BLaER1 treated with 17β-estradiol and CSF1 and Interleukin-3, amounts not matched to agents 10 nM and 100 nM (cell line): ENCODE results near the gene NT5C2.
"Not testable (repeated sequence)": the region's sequence is repeated elsewhere in the genome, so short reads cannot be mapped to it uniquely, and the experiment has no call there.

ENCODE experiments used
- H3K27ac ChIP-seq, 11 experiments: shearing (Covaris generic); formaldehyde crosslinking; 2 replicates each; pipeline ENCODE4 v1.8.1; 2022
- H3K27me3 ChIP-seq, 11 experiments: shearing (Covaris generic); formaldehyde crosslinking; 2 replicates each; pipeline ENCODE4 v1.8.1; 2022
- H3K36me3 ChIP-seq, 11 experiments: shearing (Covaris generic); formaldehyde crosslinking; 2 replicates each; pipeline ENCODE4 v1.8.1; 2022
- H3K4me1 ChIP-seq, 10 experiments: shearing (Covaris generic); formaldehyde crosslinking; 2 replicates each; pipeline ENCODE4 v1.8.1; 2022
- H3K4me2 ChIP-seq, 11 experiments: shearing (Covaris generic); formaldehyde crosslinking; 2 replicates each; pipeline ENCODE4 v1.8.1; 2022
- H3K4me3 ChIP-seq, 10 experiments: shearing (Covaris generic); formaldehyde crosslinking; 2 replicates each; pipeline ENCODE4 v1.8.1; 2022
- H3K9ac ChIP-seq, 11 experiments: shearing (Covaris generic); formaldehyde crosslinking; 2 replicates each; pipeline ENCODE4 v1.8.1; 2022
- H3K9me3 ChIP-seq, 11 experiments: shearing (Covaris generic); formaldehyde crosslinking; replicated peaks in 1 of 11; 2 replicates each; pipeline ENCODE4 v1.8.1; 2022
- H4K20me1 ChIP-seq, 11 experiments: shearing (Covaris generic); formaldehyde crosslinking; 2 replicates each; pipeline ENCODE4 v1.8.1; 2022
- Cebpa-rat ChIP-seq, 11 experiments: shearing (Covaris generic); IDR thresholded peaks; 2 replicates each; pipeline ENCODE4 v1.8.1; 2022

Gene NT5C2

DNA sequence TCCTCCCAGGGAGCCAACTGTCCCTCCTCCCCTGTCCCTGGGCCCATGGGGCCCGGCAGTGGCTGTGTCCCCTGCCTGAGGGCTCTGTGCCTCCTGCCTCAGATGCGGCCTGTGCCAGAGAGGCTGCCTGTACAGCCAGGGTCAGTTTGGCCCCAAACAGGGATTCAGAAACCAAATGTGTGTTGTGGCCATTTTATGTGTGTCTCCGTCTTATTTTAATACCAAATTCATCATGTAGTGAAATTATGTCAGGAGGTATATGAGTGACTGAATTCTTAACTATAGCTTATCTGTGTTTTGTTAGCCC, 114.8 kb downstream of the NT5C2 start:
- H4K20me1 ChIP-seq = peaks cover 0 to 19% (median 0%) of the 10 kb centered on the region in 11 experiments; a peak in 5 of 22 replicates
- no peak overlapping the region for H3K9ac ChIP-seq
- H3K27me3 ChIP-seq = no peaks in the 10 kb centered on the region
- no peak overlapping the region for H3K4me3 ChIP-seq
- TF ChIP-seq Cebpa-rat (IDR thresholded peaks at IDR 0.05) = no peak
- H3K9me3 ChIP-seq = no peaks in the 10 kb centered on the region
- H3K4me1 ChIP-seq = no peaks in the 10 kb centered on the region
- no peak overlapping the region for H3K4me2 ChIP-seq
- H3K27ac ChIP-seq = no peak overlapping the region
- peaks cover 2 to 26% (median 13%) of the 10 kb centered on the region in 11 experiments; a peak in 19 of 22 replicates for H3K36me3 ChIP-seq

DNA sequence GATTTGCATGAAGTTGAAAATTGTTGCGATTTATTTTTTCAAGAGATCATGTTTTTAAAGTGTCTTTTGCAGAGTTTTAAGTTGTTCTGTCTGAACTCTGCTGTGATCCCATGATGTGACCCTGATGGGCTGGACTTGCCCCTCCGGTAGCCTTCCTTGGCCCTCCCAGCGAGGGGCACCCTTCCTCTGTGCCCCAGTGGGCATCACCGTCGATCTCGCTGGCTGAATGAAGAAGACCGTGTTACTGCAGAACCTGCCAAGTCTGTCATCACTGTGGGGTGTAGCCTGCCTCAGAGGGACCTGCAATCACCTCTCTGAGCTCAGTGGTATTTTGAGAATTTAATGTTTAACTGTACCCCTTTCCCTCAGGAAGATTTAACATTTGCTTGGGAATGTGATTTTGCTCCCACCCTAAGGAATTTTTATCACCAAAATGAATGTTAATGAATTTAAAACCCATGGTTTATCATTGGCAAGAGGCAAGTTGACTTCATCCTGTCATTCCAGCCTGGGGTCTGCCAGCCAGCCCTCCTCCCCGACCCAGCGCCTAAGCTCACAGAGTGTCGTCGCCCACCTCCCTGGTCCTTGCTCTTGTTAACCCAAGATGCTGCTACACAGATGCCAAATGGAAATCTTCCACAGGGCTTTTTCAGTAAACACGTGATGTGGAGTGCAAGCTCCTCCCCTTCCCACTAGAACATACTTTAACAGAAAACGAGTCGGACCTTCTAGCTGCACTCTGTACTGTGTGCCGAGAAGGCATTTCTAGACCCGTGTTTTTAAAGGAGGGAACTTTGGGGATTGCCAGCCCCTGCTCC, 115.4 kb downstream of the NT5C2 start:
- no peak for TF ChIP-seq Cebpa-rat (IDR thresholded peaks at IDR 0.05)
- Histone ChIP-seq H3K4me3 (no peak overlapping the region), H3K4me2 (no peak overlapping the region), H3K36me3 (peaks cover 0 to 21% (median 10%) of the 10 kb centered on the region in 11 experiments; a peak in 16 of 22 replicates), H3K9ac (no peak overlapping the region), H4K20me1 (peaks cover 0 to 19% (median 0%) of the 10 kb centered on the region in 11 experiments; a peak in 4 of 22 replicates), H3K27ac (no peak overlapping the region), H3K9me3 (no peaks in the 10 kb centered on the region), H3K4me1 (peaks cover 0 to 4% (median 0%) of the 10 kb centered on the region in 10 experiments; a peak in 1 of 20 replicates), H3K27me3 (no peaks in the 10 kb centered on the region)

DNA sequence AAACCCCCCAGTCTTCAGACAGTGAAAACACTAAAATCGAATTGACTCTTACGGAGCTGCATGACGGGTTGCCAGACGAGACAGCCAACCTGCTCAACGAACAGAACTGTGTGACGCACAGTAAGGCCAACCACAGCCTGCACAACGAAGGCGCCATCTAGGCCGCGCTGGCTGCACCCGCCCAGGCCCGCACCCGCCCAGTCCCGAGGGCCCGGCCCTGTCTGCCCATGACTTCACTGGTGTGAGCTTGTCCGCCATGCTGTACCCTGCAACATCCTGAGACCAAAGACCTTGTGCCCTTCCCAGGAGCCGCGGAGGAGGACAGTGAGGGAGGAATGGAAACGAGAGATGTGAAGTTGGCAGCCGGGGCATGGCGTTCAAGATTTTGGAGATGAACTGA, 116.1 kb downstream of the NT5C2 start:
- Histone ChIP-seq H4K20me1 (peaks cover 0 to 15% (median 0%) of the 10 kb centered on the region in 11 experiments; a peak in 3 of 22 replicates), H3K4me1 (peaks cover 0 to 4% (median under 1%) of the 10 kb centered on the region in 10 experiments; a peak in 6 of 20 replicates), H3K4me2 (no peak overlapping the region), H3K9me3 (no peaks in the 10 kb centered on the region), H3K27ac (no peak overlapping the region), H3K4me3 (no peak overlapping the region), H3K36me3 (peaks cover 0 to 16% (median 7%) of the 10 kb centered on the region in 11 experiments; a peak in 8 of 22 replicates), H3K9ac (no peak overlapping the region), H3K27me3 (no peaks in the 10 kb centered on the region)
- no peak for TF ChIP-seq Cebpa-rat (IDR thresholded peaks at IDR 0.05)

DNA sequence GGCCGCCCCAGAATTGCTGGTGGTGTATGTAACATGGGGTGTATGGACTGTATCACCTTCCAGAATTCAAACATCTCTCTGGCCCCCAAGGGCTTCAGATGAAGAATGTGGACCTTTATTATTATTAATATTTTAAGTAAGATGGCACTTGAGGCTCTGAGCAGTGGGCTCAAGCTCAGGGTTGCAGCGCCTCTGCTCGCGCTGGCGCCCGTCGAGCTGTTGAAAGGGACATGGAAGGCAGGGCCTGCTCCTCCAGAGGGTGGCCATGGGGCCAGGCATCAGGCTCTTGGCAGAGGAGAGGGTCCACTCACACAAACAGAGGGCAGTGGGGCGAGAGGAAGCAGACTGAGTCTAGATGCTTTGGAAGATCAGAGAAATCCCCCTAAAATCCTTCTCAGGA, 120.2 kb downstream of the NT5C2 start:
- Histone ChIP-seq H3K4me1 (peaks cover 22 to 45% (median 38%) of the 10 kb centered on the region in 10 experiments), H3K9ac (no peak overlapping the region), H3K27me3 (no peaks in the 10 kb centered on the region), H3K4me3 (no peak overlapping the region), H4K20me1 (peaks cover 0 to 14% (median 0%) of the 10 kb centered on the region in 11 experiments; a peak in 4 of 22 replicates), H3K27ac (no peak overlapping the region), H3K4me2 (no peak overlapping the region), H3K9me3 (no peaks in the 10 kb centered on the region), H3K36me3 (peaks cover 0 to 16% (median 6%) of the 10 kb centered on the region in 11 experiments; a peak in 8 of 22 replicates)
- TF ChIP-seq Cebpa-rat (IDR thresholded peaks at IDR 0.05) = no peak

DNA sequence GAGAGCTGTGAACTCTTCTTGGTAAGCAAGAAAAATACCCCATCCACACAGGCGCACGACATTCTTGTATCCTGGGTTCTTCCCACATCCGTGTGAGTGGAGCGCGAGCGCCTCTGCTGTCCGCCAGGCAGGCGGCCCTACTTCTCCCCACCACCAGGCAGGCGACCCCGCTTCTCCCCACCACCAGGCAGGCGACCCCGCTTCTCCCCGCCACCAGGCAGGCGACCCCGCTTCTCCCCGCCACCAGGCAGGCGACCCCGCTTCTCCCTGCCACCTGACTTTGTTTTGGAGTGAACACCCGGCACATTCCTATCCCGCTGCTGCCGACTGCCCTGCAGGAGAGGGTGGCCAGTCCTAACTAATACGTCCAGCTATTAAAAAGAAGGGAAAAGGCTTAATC, 120.8 kb downstream of the NT5C2 start:
- no peaks in the 10 kb centered on the region for H3K27me3 ChIP-seq
- H3K9me3 ChIP-seq = no peaks in the 10 kb centered on the region
- no peak overlapping the region for H3K4me2 ChIP-seq
- H3K9ac ChIP-seq = no peak overlapping the region
- H3K4me3 ChIP-seq = no peak overlapping the region
- peaks cover 22 to 46% (median 39%) of the 10 kb centered on the region in 10 experiments for H3K4me1 ChIP-seq
- peaks cover 0 to 14% (median under 1%) of the 10 kb centered on the region in 11 experiments; a peak in 7 of 22 replicates for H3K36me3 ChIP-seq
- H3K27ac ChIP-seq = peak overlapping the region in 2 of 11 experiments; percentile 6 to 69; a peak in 2 of 22 replicates
- peaks cover 0 to 14% (median 0%) of the 10 kb centered on the region in 11 experiments; a peak in 4 of 22 replicates for H4K20me1 ChIP-seq
- TF ChIP-seq Cebpa-rat (IDR thresholded peaks at IDR 0.05) = no peak

DNA sequence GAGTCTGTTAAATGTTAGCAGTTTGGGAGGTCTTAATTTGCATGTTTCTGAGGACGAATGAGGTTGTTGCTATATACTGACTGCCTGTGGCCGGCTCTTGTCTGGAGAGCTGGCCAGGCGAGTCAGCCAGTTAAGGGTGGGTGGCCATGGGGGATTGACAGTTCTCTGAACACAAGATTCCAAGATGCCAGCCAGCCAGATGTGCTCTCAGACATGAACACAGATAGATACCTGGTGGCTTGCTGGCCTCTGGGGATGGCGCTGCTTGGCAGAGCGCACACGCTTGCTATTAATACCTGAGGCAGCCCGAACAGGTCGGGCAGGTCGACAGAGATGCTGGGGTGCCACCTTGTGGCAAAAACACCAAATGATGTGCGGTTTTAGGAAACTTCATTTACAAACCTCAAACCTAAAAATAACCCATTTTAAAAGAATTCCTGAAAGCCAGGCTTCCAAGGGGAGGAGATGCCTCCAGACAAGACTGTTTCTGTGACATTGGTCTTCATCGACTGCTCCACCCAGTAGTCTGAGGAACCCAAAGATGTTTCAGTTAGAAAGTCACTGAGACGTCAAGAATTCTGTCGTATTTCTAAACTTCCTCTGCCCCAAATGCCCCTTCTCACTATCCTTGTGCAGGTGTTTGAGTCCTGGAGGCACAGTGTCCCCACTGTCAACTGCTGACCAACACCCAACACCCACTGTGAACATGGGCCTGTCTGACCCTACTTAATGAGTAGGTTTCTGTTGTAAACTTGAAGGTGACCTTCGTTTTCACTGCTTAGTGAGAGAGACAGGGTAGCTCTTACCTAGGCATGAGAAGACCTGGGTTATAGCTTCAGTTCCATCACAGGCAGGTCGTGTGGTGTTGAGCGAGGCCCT, 123.4 kb downstream of the NT5C2 start:
- Histone ChIP-seq H3K9me3 (0 out of 22 replicates have a peak, but pooled peaks cover 0 to 4% (median 0%) of the 10 kb centered on the region in 11 experiments), H3K27me3 (no peaks in the 10 kb centered on the region), H3K4me1 (peaks cover 31 to 63% (median 54%) of the 10 kb centered on the region in 10 experiments), H3K4me3 (no peak overlapping the region; a peak in 1 of 20 replicates), H3K9ac (peak overlapping the region in 9 of 11 experiments; percentile 27 to 72 (median 57); a peak in 16 of 22 replicates), H4K20me1 (peaks cover 0 to 14% (median 0%) of the 10 kb centered on the region in 11 experiments; a peak in 4 of 22 replicates), H3K36me3 (no peaks in the 10 kb centered on the region), H3K4me2 (peak overlapping the region; percentile 66 to 84 (median 82)), H3K27ac (peak overlapping the region in 9 of 11 experiments; percentile 51 to 77 (median 70); a peak in 18 of 22 replicates)
- no peak for TF ChIP-seq Cebpa-rat (IDR thresholded peaks at IDR 0.05)

DNA sequence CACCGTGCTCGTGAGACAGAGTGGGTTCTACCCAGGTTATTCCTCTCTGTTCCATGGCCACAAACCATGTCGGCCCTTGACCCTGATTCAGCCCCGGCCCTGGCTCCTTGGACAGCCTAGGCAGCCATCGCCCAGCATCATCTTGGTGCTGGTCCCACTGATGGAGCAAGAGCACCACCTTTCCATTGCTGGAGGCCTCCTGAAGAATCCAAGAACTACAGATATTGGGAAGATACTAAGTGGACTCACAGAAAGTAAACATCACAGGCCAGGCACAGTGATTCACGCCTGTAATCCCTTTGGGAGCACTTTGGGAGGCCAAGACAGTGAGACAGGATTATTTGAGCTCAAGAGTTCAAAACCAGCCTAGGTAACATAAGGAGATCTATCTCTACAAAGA, 125.1 kb downstream of the NT5C2 start:
- Histone ChIP-seq H3K4me1 (peaks cover 31 to 63% (median 54%) of the 10 kb centered on the region in 10 experiments), H3K27ac (no peak overlapping the region), H3K4me3 (no peak overlapping the region), H3K9ac (no peak overlapping the region), H3K27me3 (no peaks in the 10 kb centered on the region), H3K4me2 (peak overlapping the region in 1 of 11 experiments; percentile 7; a peak in 1 of 22 replicates), H4K20me1 (peaks cover 0 to 14% (median 0%) of the 10 kb centered on the region in 11 experiments; a peak in 4 of 22 replicates), H3K9me3 (0 out of 22 replicates have a peak, but pooled peaks cover 0 to 8% (median 0%) of the 10 kb centered on the region in 11 experiments), H3K36me3 (no peaks in the 10 kb centered on the region)
- TF ChIP-seq Cebpa-rat (IDR thresholded peaks at IDR 0.05) = no peak

DNA sequence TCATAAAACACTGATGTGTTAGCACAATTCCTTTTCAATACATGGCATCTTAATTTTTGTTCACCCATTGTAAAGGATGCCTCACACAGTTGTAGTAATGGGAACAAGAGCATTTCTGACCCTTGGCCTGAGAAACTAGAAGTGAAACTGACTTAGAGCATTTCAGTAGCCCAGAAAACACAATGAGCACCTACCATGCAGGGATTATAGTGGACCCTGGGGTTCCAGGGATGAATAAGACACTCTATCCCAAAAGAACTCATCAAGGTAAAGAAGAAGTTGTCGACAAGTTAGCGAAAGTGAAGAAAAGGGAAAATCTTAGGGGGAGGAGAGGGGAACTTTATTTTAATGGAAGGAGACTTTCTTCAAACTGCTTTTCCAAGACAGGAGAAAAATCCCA, 125.6 kb downstream of the NT5C2 start:
- Histone ChIP-seq H3K4me1 (peaks cover 31 to 63% (median 54%) of the 10 kb centered on the region in 10 experiments), H3K27ac (no peak overlapping the region), H3K4me3 (no peak overlapping the region), H3K4me2 (peak overlapping the region in 1 of 11 experiments; percentile 7; a peak in 1 of 22 replicates), H3K36me3 (no peaks in the 10 kb centered on the region), H3K9me3 (0 out of 22 replicates have a peak, but pooled peaks cover 0 to 8% (median 0%) of the 10 kb centered on the region in 11 experiments), H3K27me3 (no peaks in the 10 kb centered on the region), H3K9ac (no peak overlapping the region), H4K20me1 (peaks cover 0 to 14% (median 0%) of the 10 kb centered on the region in 11 experiments; a peak in 4 of 22 replicates)
- TF ChIP-seq Cebpa-rat (IDR thresholded peaks at IDR 0.05) = no peak

DNA sequence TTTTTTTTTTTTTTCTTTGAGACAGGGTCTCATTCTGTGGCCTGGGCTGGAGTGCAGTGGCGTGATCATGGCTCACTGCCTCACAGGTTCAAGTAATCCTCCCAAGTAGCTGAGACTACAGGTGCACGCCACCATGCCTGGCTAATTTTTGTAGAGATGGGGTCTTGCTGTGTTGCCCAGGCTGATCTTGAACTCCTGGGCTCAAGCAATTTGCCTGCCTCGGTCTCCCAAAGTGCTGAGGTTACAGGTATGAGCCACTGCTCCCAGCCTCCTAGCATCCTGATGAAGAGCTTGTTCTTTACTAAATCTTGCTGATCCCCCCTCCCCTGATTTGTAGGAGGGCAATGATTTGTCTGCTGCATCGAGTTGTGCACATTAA, 126.0 kb downstream of the NT5C2 start:
- H3K4me2 ChIP-seq, H3K27me3 ChIP-seq, H3K36me3 ChIP-seq, H3K4me3 ChIP-seq, H3K9me3 ChIP-seq, H3K27ac ChIP-seq, H3K9ac ChIP-seq: not testable (repeated sequence)
- Histone ChIP-seq H3K4me1 (peaks cover 31 to 63% (median 54%) of the 10 kb centered on the region in 10 experiments), H4K20me1 (peaks cover 0 to 14% (median 0%) of the 10 kb centered on the region in 11 experiments; a peak in 4 of 22 replicates)
